T-helper 22 cell (primary cell): Measurements from ENCODE around the gene TLN1.

Experiments
- DNase-seq: peaks from one replicate; pipeline ENCODE4 v3.0.0-alpha.2; 2020; ENCODE audit warnings: low read depth

The TLN1 gene

DNA sequence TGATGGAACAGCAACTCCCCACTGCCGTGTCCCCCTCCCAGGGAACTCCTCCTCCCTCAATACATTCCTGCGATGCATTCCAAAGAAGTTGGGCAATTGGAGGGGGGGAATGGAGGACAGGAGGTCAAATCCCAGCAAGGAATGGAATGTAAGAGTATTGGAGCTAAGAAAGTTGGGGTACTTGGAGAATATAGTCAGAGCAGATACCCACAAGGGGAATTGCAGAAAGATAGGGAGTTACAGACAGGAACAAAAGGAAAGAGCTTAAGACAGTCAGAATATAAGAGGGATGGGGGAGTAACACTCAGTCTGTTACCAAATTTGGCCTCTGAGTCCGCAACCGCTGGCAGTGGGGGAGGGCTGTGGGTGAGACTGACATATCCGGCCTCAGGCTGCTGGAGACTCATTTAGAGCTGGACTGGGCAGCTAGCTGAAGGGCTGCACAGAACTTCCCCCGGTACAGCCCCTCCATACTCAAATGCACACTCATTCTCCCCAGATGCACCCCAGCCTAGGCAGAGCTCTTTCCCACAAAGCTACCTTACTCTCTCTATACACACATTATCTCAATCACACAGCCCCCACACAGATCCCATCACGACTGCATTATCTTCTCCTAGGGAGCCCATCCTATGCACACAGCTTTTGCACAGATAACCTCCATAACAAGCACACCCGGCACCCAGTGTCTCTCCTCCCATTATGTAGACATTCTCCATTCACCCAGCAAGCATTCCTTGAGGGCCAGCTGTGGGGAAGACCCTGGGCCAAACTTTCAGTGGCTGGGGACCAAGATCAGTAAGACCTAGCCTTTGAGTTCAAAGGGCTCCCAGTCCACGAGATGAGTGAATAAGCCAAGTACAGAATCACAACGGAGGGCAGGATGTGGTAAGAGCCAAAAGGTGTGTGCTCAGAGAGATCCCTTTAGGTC lies 3.7 kb downstream of the TLN1 start:
- DNase-seq = peak; percentile 17

DNA sequence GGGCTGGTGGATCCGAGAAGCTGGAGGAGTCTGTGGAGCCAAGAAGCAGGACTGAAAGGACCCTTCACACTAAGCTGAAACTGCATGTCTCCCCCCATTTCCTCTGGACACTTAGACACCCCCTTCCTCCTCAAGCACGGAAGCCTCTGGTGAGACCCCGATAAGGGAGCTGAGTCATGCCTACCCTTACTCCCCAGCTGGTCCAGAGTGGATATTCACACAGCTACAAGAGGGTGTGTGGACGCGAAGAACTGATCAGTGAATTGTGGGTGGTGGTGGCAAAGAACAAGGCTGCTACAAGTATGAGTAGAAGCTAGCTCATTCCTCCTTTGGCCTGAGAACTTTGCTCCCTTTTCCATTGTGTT lies 4.3 kb downstream of the TLN1 start:
- DNase-seq = no peak

- DNase-seq = no peak
Observed at GRCh38 chr9:35726931-35727330, 5.1 kb downstream of the TLN1 start.

GRCh38 chr9:35725362-35725761 lies 6.6 kb downstream of the TLN1 start:
- no peak for DNase-seq

- DNase-seq = no peak
Observed at GRCh38 chr9:35723908-35724307, 8.1 kb downstream of the TLN1 start.

DNA sequence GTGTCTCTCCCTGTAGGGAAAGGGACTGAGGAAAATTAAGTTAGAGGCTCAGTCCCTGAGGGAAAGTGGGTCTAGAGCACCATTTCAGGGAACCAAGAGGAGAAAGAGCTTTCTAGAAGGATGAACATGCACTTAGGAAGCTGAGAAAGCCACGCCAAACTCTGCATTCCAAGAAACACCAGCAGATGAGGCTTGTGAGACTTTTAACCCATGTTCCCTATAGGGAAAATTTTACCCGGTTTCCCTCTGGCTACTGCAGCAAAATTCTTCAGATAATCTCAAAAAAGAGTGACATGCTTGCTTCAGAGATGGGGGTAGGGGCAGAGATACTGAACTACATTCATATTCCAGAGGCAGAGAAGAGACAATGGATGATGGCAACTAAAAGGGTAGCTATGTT lies 8.6 kb downstream of the TLN1 start:
- DNase-seq = no peak

DNA sequence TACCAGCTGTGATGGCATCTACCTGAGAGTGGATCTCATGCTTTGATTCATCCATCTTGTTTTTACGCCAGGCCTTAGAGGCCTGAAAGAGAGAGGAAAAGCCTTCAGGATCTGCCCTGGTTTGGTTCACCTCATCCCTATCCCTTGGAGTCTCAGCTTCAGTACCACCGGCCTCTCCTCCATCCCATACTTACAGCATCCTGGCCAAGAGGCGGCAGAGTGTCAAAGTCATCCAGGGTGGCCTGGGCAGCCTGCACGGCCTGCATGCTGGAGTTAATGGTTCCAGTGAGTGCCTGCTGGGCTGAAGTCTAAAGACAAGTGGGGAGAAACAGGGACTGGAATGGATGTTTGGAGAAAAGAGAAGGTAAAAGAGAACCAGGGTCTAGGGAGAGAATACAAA lies 12.4 kb downstream of the TLN1 start:
- DNase-seq = no peak

DNA sequence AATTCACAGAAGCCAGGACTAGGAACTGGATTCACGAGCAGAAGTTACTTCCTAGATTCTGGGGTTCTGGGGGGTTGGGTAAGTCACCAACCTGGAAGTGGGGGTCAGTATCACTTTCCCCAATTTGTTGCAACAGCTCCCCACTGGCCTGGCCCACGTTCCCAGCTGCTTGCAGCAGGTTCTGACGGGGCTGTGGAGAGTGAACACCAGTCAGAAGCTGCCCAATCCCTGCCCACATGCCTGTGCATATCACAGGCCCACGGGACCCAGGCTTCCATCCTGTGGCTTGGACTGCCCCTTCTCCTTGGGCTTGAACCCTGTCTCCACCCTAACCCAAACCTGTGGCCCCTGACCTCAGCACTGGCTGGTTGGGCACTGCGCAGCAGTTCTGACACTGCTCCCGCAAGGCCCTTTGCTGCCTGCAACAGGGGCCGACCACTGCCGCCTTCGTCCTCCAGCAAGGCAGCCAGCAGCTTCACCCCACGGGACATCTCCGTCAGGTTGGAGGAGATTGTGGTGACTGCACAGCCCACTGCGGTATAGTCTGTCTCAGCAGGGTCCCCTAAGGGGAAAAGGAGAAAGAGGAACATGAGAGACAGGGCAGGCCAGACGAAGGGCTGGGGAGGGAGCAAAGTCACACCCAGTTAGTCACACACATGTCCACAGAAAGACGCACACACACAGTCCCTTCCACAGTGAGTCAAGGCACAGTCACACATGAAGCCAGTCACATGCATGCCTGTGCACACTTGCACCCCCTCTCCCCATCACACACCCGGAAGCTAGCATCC lies 13.1 kb downstream of the TLN1 start:
- no peak for DNase-seq

DNA sequence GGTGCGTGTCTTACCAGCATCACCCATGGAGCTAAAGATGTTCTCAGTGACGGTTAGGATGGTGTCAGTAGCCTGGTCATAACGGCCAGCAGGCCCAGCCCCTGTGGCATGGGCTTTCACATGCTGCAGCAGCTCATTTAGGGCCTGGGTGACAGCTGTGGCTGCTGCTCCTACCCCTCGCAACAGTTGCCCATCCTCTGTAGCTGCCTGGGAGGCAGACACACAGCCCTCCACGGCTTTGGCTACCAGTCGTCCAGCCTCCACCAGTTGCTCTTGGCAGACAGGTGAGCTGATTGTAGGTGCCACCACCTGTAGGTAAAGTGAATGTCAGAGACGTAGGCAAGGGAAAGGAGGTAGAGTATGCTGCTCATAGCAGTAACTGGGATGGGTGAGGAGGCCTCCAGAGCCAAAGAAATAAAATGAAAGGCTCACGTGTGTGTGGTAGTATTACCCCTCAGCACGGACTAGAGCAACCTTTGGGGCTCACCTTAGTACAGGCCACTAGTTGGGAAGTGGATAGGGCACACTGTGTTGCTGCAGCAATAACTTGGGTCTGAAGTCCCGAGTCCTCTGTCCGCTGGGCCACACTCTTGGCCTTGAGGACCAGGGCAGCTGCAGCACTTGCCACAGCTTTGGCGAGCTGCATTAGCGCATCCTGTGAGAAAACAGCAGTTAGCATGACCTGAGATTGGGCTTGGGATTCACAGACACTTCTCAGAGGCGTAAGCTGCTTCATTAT lies 14.7 kb downstream of the TLN1 start:
- DNase-seq = no peak

GRCh38 chr9:35716230-35716629 lies 15.8 kb downstream of the TLN1 start:
- DNase-seq = no peak

- no peak for DNase-seq
Observed at GRCh38 chr9:35714579-35715252, 17.3 kb downstream of the TLN1 start.

DNA sequence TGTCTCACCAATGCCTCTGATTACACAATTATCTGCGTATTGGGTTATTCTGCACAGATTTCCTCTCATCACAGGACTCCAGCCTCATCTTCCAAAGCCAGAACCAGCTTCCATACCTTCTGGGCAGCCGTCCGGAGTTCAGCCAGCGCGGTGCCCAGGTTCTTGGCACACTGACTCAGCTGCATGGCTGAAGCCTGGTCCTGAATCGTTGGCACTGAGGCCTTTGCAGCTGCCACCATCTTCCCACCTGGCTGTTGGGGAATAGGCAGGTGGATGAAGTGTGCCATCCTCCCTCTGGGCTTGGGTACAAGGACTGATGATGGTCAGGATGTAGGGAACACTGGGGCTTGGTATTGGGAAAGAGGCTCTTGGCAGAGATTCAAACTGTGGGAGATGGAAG lies 17.9 kb downstream of the TLN1 start:
- DNase-seq = no peak

DNA sequence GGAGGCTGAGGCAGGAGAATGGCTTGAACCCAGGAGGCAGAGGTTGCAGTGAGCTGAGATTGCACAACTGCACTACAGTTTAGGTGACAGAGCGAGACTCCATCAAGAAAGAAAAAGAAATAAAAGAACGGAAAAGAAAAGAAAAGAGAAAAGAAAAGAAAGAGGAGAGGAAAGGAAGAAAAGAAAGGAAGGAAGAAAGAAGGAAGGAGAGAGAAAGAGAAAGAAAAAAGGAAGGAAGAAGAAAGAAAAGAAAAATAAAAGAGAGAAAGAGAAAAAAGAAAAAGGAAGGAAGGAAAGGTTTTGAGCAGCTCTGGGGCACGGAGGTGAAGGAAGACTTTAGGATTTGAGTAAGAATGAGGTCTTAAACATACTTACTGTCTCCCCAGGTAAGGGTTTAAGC lies 18.4 kb downstream of the TLN1 start:
- no peak for DNase-seq

- no peak for DNase-seq
Observed at GRCh38 chr9:35712762-35713400, 19.1 kb downstream of the TLN1 start.

GRCh38 chr9:35711501-35712428 lies 20.2 kb downstream of the TLN1 start:
- no peak for DNase-seq

DNA sequence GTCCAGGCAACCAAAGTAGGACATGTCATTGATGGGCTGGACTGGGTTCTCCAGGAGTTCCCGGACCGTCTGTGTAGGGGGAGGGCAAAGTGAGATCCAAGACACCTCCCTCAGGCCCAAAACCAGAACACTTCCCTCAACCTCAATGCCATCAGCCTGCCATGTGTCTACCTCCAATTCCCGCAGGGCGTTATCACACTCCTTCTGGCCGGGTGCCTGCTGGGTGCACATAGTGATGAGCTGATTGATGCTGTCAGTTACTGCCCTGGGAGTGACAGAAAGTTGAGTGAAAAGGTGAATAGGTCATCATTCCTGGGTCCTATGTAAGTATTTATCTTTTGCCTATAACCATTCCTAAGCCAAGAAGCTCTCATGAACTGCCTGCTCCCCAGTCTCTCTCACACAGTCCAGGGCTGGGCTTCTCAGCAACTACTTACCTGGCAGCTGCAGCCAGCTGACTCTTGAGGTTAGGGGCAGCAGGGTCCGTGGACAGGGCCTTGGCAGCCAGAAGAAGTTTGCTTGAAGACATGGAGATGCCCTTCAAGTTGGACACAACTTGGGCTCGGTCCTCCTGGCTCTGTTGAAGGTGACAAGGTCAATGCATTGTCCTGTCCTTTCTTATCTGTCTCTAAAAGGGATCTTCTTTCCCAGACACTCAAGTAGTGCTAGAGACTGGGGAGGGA lies 21.0 kb downstream of the TLN1 start:
- no peak for DNase-seq

- no peak for DNase-seq
Observed at GRCh38 chr9:35708146-35708545, 23.8 kb downstream of the TLN1 start.

DNA sequence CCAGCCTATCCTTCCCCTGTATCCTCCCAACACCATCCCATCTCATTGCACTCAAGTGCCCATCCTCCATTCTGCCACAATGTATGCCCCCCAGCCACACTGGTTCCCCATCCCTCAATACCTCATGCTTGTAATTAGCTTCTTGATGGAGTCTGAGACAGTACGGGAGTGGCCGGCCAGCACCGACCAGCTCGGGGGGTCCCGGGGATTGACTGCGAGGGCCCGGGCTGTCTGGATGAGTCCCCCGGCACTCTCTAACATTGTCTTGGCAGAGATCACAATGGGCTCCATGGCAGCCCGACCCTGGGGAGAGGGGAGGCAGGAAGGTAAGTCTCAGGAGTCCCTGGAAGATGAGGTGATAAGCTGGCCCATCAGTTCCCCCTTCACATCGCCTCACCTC lies 25.0 kb downstream of the TLN1 start:
- no peak for DNase-seq

DNA sequence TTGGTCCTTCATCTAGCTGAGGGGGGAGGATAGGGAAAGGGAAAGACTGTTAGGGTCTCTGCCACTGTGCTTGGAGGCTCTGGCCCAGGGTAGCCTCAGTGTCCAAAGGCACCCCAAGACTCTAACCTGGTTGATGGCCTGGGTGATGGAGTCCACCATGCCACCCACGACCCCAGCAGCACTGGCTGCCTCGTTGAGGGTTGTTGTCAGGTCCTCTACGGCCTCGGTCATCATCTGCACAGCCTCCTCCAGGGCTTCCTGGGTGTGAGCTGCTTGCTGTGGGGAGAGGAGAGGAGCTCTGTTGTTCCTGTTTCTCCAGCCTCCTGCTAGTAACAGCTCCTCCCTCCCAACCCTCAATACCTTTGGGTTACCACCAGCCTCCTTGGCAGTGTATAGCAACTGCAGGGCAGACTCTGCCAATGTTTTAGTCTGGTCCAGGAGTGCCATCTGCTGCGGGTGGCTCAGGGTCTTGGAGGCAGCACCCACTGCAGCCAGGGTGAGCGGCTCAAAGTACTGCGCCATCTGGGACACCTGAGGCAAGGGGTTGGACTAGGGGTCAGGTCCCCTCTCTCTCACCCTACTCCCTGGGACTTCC lies 26.1 kb downstream of the TLN1 start:
- DNase-seq = no peak
